HEK293 (cell line): ENCODE results near the gene PEF1.

ENCODE experiments used
- EGR2 ChIP-seq: fragments of 450-650 bp; formaldehyde crosslinking; IDR thresholded peaks from 2 replicates; pipeline ENCODE4 v1.5.1; 2016; ENCODE audit warnings: low read depth, missing biosample characterization, missing genetic modification characterization
- GFI1B ChIP-seq: fragments of 450-650 bp; formaldehyde crosslinking; IDR thresholded peaks from 2 replicates; pipeline ENCODE4 v1.5.1; 2016; ENCODE audit warnings: missing biosample characterization, missing genetic modification characterization
- IKZF3 ChIP-seq: fragments of 450-650 bp; IDR thresholded peaks from 2 replicates; pipeline ENCODE4 v1.5.0; 2018; ENCODE audit warnings: missing biosample characterization, mild to moderate bottlenecking, missing genetic modification characterization, moderate library complexity
- KLF1 ChIP-seq: fragments of 450-650 bp; formaldehyde crosslinking; IDR thresholded peaks from 2 replicates; pipeline ENCODE4 v1.5.1; 2016; ENCODE audit warnings: missing biosample characterization, missing genetic modification characterization
- KLF8 ChIP-seq: fragments of 450-650 bp; formaldehyde crosslinking; IDR thresholded peaks from 2 replicates; pipeline ENCODE4 v1.5.1; 2016; ENCODE audit warnings: missing biosample characterization, missing genetic modification characterization
- TCF7L2 ChIP-seq: IDR thresholded peaks from 2 replicates; pipeline ENCODE4 v1.6.1; 2011; ENCODE audit warnings: low read depth, mild to moderate bottlenecking, inconsistent platforms, low read length, moderate library complexity, borderline replicate concordance
- ZBTB17 ChIP-seq: fragments of 450-650 bp; formaldehyde crosslinking; IDR thresholded peaks from 2 replicates; pipeline ENCODE4 v1.5.1; 2016; ENCODE audit warnings: missing biosample characterization, missing genetic modification characterization
- ZFP3 ChIP-seq: fragments of 450-650 bp; formaldehyde crosslinking; IDR thresholded peaks from 2 replicates; pipeline ENCODE4 v1.5.1; 2016; ENCODE audit warnings: low read depth, missing biosample characterization, missing genetic modification characterization
- ZNF112 ChIP-seq: fragments of 450-650 bp; formaldehyde crosslinking; IDR thresholded peaks from 2 replicates; pipeline ENCODE4 v1.5.0; 2017; ENCODE audit warnings: missing biosample characterization, missing genetic modification characterization
- ZNF146 ChIP-seq: fragments of 450-650 bp; formaldehyde crosslinking; IDR thresholded peaks from 2 replicates; pipeline ENCODE4 v1.5.1; 2016; ENCODE audit warnings: missing biosample characterization, missing genetic modification characterization
- ZNF16 ChIP-seq: fragments of 450-650 bp; formaldehyde crosslinking; IDR thresholded peaks from 2 replicates; pipeline ENCODE4 v1.5.1; 2016; ENCODE audit warnings: low read depth, missing biosample characterization, missing genetic modification characterization
- ZNF174 ChIP-seq: fragments of 450-650 bp; formaldehyde crosslinking; IDR thresholded peaks from 2 replicates; pipeline ENCODE4 v1.5.0; 2017; ENCODE audit warnings: missing biosample characterization, mild to moderate bottlenecking, missing genetic modification characterization
- ZNF184 ChIP-seq: fragments of 450-650 bp; IDR thresholded peaks from 2 replicates; pipeline ENCODE4 v1.5.1; 2018; ENCODE audit warnings: missing biosample characterization, mild to moderate bottlenecking, missing genetic modification characterization
- ZNF239 ChIP-seq: fragments of 450-650 bp; formaldehyde crosslinking; IDR thresholded peaks from 2 replicates; pipeline ENCODE4 v1.5.1; 2016; ENCODE audit warnings: missing biosample characterization, missing genetic modification characterization
- ZNF311 ChIP-seq: fragments of 450-650 bp; formaldehyde crosslinking; IDR thresholded peaks from 2 replicates; pipeline ENCODE4 v1.5.1; 2017; ENCODE audit warnings: missing biosample characterization, missing genetic modification characterization, borderline replicate concordance
- ZNF324 ChIP-seq: fragments of 450-650 bp; formaldehyde crosslinking; IDR thresholded peaks from 2 replicates; pipeline ENCODE4 v1.5.1; 2016; ENCODE audit warnings: missing biosample characterization, missing genetic modification characterization
- ZNF335 ChIP-seq: fragments of 450-650 bp; formaldehyde crosslinking; conservative IDR thresholded peaks from 2 replicates; pipeline ENCODE4 v1.5.1; 2016; ENCODE audit warnings: missing biosample characterization, missing genetic modification characterization
- ZNF391 ChIP-seq: fragments of 450-650 bp; formaldehyde crosslinking; IDR thresholded peaks from 2 replicates; pipeline ENCODE4 v1.5.1; 2016; ENCODE audit warnings: low read depth, missing biosample characterization, missing genetic modification characterization, borderline replicate concordance
- ZNF544 ChIP-seq: fragments of 450-650 bp; formaldehyde crosslinking; IDR thresholded peaks from 2 replicates; pipeline ENCODE4 v1.5.0; 2017; ENCODE audit warnings: missing biosample characterization, missing genetic modification characterization
- ZNF658 ChIP-seq: fragments of 450-650 bp; formaldehyde crosslinking; IDR thresholded peaks from 2 replicates; pipeline ENCODE4; 2016; ENCODE audit warnings: missing biosample characterization, missing genetic modification characterization
- ZNF843 ChIP-seq: fragments of 450-650 bp; formaldehyde crosslinking; IDR thresholded peaks from 2 replicates; pipeline ENCODE4 v1.5.1; 2016; ENCODE audit warnings: missing biosample characterization, missing genetic modification characterization
- ZSCAN16 ChIP-seq: fragments of 450-650 bp; formaldehyde crosslinking; IDR thresholded peaks from 2 replicates; pipeline ENCODE4 v1.5.1; 2016; ENCODE audit warnings: missing biosample characterization, missing genetic modification characterization
- TF ChIP-seq, protein P1 (sequence below): fragments of 450-650 bp; formaldehyde crosslinking; IDR thresholded peaks from 2 replicates; pipeline ENCODE4 v1.5.1; 2016; ENCODE audit warnings: missing biosample characterization, missing genetic modification characterization, low read depth
- TF ChIP-seq, protein P2 (sequence below): fragments of 450-650 bp; formaldehyde crosslinking; IDR thresholded peaks from 2 replicates; pipeline ENCODE4 v1.5.1; 2016; ENCODE audit warnings: missing biosample characterization, missing genetic modification characterization
- TF ChIP-seq, protein P3 (sequence below): fragments of 450-650 bp; formaldehyde crosslinking; conservative IDR thresholded peaks from 2 replicates; pipeline ENCODE4 v1.5.1; 2016; ENCODE audit warnings: low read depth, missing biosample characterization, missing genetic modification characterization
- TF ChIP-seq, protein P4 (sequence below): fragments of 450-650 bp; formaldehyde crosslinking; IDR thresholded peaks from 2 replicates; pipeline ENCODE4 v1.5.1; 2016; ENCODE audit warnings: missing biosample characterization, missing genetic modification characterization
- TF ChIP-seq, protein P5 (sequence below): fragments of 450-650 bp; formaldehyde crosslinking; IDR thresholded peaks from 2 replicates; pipeline ENCODE4 v1.5.1; 2016; ENCODE audit warnings: missing biosample characterization, missing genetic modification characterization
- TF ChIP-seq, protein P6 (sequence below): fragments of 450-650 bp; formaldehyde crosslinking; optimal IDR thresholded peaks from 2 replicates; pipeline ENCODE3; 2016; ENCODE audit warnings: missing biosample characterization, mild to moderate bottlenecking, missing genetic modification characterization

Gene PEF1

DNA sequence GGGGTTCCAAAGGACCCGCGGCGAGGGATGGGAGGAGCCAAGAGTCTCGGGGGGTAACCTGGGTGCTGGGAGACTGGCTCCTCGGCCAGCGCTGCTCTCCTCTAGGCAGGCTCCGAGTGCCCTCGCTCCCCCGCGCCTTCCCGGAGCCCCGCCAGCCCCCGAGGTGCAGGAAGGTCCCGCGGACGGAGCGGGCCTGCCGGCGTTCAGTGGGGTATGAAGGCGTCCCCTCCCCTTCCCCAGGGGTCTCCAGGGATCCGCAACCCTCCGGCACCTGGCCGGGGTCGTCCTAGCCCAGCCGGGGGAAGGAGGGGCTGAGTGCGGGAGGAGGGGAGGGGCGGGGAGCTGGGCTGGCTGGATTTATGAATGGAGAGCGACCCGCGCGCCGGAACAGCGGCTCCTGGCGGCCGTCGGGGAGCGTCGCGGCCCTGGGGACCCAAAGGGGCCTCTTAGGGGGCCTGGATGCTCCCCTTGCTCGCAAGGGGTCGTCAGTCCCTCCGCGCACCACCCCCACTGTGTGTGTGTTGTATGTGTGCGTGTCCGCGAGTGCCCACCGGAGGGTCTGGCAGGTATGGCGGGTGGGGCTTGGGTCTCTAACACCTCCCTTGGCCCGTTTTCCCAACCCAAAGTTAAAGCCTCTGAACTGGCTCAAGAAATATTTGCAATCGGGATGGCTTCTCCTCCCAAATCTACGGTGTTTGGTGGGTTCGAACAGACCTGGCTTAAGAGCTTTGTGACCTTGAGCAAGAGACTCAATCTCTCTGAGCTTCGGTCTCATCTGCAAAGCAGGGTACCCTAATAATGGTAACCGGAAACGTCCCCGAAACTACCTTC is 26.5 kb downstream of the PEF1 start (continued):
- TF ChIP-seq, protein P1, sequence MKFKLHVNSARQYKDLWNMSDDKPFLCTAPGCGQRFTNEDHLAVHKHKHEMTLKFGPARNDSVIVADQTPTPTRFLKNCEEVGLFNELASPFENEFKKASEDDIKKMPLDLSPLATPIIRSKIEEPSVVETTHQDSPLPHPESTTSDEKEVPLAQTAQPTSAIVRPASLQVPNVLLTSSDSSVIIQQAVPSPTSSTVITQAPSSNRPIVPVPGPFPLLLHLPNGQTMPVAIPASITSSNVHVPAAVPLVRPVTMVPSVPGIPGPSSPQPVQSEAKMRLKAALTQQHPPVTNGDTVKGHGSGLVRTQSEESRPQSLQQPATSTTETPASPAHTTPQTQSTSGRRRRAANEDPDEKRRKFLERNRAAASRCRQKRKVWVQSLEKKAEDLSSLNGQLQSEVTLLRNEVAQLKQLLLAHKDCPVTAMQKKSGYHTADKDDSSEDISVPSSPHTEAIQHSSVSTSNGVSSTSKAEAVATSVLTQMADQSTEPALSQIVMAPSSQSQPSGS (tag by site-specific recombination) = no peak
- TF ChIP-seq, protein P2, sequence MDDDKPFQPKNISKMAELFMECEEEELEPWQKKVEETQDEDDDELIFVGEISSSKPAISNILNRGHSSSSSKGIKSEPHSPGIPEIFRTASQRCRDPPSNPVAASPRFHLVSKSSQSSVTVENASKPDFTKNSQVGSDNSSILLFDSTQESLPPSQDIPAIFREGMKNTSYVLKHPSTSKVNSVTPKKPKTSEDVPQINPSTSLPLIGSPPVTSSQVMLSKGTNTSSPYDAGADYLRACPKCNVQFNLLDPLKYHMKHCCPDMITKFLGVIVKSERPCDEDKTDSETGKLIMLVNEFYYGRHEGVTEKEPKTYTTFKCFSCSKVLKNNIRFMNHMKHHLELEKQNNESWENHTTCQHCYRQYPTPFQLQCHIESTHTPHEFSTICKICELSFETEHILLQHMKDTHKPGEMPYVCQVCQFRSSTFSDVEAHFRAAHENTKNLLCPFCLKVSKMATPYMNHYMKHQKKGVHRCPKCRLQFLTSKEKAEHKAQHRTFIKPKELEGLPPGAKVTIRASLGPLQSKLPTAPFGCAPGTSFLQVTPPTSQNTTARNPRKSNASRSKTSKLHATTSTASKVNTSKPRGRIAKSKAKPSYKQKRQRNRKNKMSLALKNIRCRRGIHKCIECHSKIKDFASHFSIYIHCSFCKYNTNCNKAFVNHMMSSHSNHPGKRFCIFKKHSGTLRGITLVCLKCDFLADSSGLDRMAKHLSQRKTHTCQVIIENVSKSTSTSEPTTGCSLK (tag by site-specific recombination) = no peak
- TF ChIP-seq ZSCAN16 (tag by site-specific recombination) = no peak
- no peak for TF ChIP-seq KLF1 (tag by site-specific recombination)
- no peak for TF ChIP-seq GFI1B (tag by site-specific recombination)
- TF ChIP-seq TCF7L2 = no peak
- TF ChIP-seq, protein P3, sequence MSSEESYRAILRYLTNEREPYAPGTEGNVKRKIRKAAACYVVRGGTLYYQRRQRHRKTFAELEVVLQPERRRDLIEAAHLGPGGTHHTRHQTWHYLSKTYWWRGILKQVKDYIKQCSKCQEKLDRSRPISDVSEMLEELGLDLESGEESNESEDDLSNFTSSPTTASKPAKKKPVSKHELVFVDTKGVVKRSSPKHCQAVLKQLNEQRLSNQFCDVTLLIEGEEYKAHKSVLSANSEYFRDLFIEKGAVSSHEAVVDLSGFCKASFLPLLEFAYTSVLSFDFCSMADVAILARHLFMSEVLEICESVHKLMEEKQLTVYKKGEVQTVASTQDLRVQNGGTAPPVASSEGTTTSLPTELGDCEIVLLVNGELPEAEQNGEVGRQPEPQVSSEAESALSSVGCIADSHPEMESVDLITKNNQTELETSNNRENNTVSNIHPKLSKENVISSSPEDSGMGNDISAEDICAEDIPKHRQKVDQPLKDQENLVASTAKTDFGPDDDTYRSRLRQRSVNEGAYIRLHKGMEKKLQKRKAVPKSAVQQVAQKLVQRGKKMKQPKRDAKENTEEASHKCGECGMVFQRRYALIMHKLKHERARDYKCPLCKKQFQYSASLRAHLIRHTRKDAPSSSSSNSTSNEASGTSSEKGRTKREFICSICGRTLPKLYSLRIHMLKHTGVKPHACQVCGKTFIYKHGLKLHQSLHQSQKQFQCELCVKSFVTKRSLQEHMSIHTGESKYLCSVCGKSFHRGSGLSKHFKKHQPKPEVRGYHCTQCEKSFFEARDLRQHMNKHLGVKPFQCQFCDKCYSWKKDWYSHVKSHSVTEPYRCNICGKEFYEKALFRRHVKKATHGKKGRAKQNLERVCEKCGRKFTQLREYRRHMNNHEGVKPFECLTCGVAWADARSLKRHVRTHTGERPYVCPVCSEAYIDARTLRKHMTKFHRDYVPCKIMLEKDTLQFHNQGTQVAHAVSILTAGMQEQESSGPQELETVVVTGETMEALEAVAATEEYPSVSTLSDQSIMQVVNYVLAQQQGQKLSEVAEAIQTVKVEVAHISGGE (tag by site-specific recombination) = no peak
- TF ChIP-seq, protein P4, sequence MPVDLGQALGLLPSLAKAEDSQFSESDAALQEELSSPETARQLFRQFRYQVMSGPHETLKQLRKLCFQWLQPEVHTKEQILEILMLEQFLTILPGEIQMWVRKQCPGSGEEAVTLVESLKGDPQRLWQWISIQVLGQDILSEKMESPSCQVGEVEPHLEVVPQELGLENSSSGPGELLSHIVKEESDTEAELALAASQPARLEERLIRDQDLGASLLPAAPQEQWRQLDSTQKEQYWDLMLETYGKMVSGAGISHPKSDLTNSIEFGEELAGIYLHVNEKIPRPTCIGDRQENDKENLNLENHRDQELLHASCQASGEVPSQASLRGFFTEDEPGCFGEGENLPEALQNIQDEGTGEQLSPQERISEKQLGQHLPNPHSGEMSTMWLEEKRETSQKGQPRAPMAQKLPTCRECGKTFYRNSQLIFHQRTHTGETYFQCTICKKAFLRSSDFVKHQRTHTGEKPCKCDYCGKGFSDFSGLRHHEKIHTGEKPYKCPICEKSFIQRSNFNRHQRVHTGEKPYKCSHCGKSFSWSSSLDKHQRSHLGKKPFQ (tag by site-specific recombination) = no peak
- no peak for TF ChIP-seq ZNF16 (tag by site-specific recombination)
- TF ChIP-seq ZNF544 (tag by site-specific recombination) = no peak
- TF ChIP-seq ZBTB17 (tag by site-specific recombination) = peak; percentile 61
- no peak for TF ChIP-seq IKZF3 (tag by site-specific recombination)
- TF ChIP-seq ZNF184 = no peak
- TF ChIP-seq ZNF112 (tag by site-specific recombination) = no peak
- no peak for TF ChIP-seq ZFP3
- no peak for TF ChIP-seq ZNF843
- TF ChIP-seq, protein P5, sequence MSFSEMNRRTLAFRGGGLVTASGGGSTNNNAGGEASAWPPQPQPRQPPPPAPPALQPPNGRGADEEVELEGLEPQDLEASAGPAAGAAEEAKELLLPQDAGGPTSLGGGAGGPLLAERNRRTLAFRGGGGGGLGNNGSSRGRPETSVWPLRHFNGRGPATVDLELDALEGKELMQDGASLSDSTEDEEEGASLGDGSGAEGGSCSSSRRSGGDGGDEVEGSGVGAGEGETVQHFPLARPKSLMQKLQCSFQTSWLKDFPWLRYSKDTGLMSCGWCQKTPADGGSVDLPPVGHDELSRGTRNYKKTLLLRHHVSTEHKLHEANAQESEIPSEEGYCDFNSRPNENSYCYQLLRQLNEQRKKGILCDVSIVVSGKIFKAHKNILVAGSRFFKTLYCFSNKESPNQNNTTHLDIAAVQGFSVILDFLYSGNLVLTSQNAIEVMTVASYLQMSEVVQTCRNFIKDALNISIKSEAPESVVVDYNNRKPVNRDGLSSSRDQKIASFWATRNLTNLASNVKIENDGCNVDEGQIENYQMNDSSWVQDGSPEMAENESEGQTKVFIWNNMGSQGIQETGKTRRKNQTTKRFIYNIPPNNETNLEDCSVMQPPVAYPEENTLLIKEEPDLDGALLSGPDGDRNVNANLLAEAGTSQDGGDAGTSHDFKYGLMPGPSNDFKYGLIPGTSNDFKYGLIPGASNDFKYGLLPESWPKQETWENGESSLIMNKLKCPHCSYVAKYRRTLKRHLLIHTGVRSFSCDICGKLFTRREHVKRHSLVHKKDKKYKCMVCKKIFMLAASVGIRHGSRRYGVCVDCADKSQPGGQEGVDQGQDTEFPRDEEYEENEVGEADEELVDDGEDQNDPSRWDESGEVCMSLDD = peak; percentile 89
- TF ChIP-seq ZNF311 (tag by site-specific recombination) = no peak
- TF ChIP-seq ZNF324 (tag by site-specific recombination) = no peak
- TF ChIP-seq ZNF239 (tag by site-specific recombination) = no peak
- TF ChIP-seq KLF8 (tag by site-specific recombination) = peak; percentile 56; the same call in 1 of the 2 replicates
- no peak for TF ChIP-seq EGR2
- TF ChIP-seq ZNF335 (tag by site-specific recombination) = peak; percentile 86
- no peak for TF ChIP-seq ZNF658 (tag by site-specific recombination)
- no peak for TF ChIP-seq ZNF391 (tag by site-specific recombination)
- TF ChIP-seq ZNF174 = no peak
- TF ChIP-seq, protein P6, sequence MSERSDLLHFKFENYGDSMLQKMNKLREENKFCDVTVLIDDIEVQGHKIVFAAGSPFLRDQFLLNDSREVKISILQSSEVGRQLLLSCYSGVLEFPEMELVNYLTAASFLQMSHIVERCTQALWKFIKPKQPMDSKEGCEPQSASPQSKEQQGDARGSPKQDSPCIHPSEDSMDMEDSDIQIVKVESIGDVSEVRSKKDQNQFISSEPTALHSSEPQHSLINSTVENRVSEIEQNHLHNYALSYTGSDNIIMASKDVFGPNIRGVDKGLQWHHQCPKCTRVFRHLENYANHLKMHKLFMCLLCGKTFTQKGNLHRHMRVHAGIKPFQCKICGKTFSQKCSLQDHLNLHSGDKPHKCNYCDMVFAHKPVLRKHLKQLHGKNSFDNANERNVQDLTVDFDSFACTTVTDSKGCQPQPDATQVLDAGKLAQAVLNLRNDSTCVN (tag by site-specific recombination) = peak; percentile 52
- no peak for TF ChIP-seq ZNF146 (tag by site-specific recombination)
